GM18907 (cell line): ENCODE results near the gene FBXL17.
A peak's percentile ranks its signal among the peaks of the same experiment; 100 is the strongest.

Source experiments
- ATAC-seq: cut with Tn5 transposase; IDR thresholded peaks from one replicate; pipeline ENCODE4 v1.9.1; 2021; ENCODE audit warnings: mild to moderate bottlenecking, moderate library complexity; ENCODE audit not compliant: unreplicated experiment

The FBXL17 gene

DNA sequence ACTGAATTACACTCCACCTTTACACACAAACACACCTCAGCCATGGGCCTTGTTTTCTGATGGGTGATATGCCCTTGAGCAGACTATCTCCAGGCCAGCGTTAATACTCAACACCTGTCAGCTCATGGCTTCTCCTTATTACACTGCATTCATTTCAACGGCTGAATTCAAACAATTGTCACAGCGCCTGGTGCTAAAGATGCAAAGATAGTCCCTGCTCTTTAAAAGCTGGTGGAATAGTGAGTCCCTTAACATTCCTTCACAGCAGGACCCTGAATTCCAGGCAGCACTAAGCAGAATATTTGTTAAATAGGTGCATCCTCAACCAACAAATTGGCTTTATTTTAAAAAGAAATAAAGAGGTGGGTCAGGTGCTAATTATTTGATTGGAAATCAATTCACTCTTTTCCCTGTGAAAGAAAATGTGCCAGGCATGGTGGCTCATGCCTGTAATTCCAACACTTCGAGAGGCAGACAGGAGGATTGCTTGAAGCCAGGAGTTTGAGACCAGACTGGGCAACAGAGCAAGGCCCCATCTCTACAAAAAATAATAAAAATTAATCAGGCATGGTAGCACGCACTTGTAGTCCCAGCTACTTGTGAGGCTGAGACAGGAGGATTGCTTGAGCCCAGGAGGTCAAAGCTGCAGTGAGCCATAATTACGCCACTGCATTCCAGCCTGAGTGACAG, 555.4 kb downstream of the FBXL17 start:
- ATAC-seq, result no peak

DNA sequence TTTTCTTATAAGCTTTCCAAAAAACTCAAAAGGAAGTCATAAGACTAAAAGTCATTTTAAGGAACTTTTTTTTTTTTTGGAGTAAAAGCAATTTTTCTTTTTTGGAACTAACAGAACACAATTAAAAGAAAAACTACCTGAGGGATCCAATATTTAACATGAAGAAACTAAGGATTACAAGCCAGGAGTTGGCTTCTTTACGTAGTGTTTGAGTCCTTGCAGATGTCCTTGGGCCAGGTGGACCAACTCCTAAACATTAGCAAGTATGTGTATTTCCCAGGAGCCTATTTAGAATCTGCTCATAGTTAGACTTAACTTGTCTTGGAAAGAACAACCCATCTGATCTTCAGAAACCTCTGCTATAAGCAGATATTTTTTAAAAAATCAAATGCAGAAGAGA, 557.1 kb downstream of the FBXL17 start:
- ATAC-seq, result no peak

DNA sequence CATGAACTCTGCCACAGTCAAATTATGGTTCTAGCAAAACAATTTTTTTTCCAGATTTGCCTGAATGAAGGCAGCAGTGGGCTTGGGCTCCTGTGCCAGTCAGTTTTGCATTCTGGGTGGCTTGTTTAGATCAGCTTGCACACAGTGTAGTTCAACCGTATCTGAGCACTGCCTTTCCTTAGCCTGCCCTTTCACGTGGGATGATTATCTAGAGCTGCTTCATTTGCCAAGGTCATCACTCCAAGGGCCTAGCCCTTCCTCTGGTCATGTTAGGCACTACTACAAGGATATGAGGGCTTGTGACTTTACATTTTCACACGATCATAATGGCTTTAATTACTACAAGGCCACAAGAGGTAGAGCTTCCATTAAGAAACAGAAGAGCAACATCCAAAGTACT, 560.6 kb downstream of the FBXL17 start:
- no peak for ATAC-seq

DNA sequence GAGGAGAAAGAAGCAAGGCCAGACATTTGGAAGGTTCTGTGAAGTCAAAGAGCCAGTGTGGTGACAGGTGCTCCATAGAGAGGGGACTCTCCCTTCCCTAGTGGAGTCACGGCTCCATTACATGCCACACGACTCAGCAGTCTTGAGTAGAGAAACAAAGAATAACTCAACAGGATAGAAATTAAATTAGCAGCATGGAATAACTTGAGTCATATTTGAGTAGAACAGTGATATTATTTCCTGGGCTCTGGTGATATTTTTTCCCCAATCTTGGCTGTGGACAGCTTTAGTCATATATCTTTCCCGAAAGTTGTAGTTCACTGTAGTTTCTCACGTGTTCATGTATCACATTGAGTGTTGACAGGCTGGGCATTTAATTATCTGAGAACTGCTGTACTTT, 561.5 kb downstream of the FBXL17 start:
- ATAC-seq, result no peak

DNA sequence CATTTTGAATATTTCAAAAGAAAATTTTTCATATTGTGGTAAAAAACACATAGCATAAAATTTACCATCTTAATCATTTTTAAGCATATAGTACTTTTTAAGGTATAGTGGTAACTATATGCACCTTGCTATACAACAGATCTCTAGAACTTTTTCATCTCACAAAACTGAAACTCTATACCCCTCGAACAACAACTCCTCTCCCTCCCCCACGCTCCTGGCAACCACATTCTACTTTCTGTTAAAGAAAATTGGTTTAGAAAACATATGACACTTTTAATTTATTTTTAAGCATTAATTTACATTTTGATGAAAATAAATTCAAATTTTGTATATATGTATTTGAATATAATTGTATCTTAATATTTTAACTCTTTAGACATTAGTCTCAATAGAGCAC, 563.9 kb downstream of the FBXL17 start:
- ATAC-seq, result no peak

DNA sequence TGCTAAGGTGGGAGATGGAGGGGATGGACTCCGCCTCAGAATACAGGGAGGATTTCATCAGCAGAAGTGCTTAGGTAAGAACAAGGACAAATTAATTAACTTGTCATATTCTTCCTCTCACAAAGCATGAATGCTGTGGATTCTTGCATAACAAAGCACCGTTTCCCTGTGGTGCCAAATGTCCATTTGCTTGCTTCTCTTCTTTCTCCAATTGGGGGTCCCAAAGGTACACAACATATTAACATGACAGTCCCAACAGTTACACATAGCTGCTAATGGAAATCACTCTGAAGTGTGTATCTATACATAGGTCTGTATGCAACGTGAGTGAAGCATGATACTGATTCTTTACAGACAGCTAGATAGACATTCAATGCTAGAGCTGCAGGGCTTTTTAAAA, 564.5 kb downstream of the FBXL17 start:
- ATAC-seq, result no peak

DNA sequence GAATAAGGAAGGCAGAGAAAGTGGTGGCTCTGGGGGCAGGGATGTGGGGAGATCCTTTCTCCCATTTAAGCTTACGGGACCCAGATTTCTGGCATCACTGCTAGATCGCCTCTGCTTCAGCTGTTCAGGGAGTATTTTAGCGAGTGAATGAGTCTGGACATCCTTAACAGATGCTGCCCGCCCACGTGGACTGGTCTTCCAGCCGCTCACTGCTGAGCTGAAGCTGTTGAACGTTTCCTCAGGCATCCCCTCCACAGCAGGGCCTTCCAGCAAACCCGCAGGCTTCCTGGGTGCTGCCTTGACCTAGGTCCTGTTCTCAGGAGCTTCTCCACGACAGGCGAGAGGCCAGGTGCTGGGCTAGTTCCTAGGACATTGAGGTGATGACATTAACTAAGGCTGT, 566.8 kb downstream of the FBXL17 start:
- ATAC-seq, result no peak

DNA sequence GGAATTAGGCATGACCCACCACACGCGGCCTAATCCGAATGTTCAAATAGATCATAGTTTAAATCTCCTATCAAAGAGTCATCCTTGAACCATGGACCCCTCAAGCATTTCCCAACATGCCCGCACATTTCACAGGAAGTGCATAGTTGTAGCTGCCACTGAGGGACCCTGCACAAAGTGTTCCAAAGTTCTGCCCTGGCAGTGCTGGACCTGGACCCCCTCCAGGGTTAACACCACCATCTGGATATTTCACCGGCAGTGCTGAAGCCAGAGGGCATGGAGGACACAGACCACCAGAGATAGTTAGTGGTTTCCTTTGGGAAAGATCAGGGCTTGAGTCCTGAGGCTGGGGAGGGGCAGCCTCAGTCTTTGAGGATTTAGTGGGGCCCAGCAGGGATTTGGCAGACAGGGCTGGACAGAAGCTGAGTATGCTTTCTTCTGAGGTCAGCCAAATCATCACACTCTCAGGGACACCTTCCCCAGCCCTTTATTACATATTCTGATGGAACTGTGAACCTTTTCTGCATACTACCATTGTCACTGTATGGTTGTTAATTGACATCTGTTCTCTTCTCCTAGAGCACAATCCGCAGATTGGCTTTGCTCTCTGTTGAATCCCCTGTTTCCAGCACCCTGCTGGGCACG, 567.6 kb downstream of the FBXL17 start:
- no peak for ATAC-seq

DNA sequence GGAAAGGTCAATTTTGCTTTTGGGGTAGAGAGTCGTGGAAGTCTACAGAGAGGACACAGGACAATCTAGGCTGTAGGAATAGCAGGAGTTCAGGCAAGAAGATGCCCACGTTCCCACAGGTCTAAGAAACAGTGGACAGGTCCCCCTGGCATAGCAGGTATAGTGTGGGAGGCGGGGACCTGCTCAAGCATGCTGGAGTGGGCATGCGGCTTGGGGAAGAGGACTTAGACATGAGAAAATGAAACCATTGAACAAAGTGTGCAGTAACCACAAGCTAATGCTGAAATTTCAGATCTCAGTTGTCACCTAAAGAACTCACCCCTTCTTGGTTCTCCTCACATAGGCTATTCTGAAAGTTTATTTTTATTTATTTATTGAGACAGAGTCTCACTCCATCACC, 568.3 kb downstream of the FBXL17 start:
- peak; percentile 83 for ATAC-seq

DNA sequence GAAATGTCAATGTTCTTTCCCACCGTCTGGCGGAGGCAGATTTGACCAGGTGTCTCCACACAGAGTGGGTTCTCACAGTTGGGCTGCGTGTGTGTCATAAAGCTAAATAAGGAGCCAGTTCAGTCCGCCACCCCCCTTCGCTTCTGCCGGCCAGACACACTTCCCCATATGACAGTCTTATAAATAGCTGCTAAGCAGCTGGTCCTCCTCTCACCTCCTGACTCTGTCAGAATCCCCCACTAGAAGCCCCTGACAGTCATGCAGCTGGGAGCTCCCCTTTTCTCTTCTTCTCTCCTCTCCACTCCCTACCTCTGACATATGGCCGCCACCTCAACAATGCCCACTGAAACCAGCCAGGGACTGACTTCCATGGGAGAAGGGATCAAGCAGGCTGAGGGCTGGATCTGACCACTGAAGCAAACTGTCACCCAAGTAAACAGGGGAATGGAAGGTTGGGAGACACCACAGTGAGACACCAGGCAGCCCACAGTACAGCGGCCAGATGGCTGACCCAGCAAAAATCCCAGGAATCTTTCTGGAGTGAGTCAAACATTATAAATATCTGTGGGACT, 569.2 kb downstream of the FBXL17 start:
- ATAC-seq, result peak; percentile 90

DNA sequence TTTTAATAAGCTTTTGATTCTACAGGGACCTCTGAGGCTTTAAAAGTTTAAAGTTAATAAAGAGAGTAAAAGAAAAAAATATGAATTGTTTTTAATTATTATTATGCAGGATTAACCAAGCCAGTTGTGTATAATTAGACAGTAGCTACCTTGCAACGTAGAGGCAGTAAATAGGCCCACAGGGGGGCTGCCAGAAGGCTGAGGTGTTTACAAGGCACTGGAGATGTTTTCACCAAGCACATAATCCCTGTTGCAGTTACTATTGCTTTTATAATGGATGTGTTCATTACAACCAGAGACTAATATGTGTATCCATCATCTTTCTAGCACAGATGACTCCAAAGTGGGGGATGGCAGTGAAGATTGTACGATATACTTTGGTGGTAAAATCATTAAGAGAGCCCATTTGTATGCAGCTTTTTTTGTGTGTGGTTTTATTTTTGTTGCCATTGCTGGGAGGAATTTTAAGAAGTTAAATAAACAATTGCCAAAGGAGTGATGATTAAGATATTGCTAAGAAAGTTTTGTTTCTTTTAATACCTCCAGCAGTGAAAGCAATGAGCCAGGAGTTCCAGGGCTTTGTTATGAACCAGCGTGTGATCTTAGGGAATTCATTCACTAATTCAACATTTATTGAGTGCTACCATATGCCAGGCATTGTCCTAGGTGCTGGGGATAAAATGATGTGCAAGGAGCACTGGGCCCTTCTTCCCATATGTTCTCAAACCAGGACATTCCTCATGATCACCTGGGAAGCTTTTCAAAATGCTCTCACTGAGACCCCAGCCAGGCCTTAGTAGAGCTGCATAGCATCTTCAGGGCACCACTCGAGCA, 572.5 kb downstream of the FBXL17 start:
- ATAC-seq, result no peak
